GM13977 (cell line): ENCODE measurements around the gene S100A10.
A peak's percentile ranks its signal among the peaks of the same experiment; 100 is the strongest.

Experiments
- DNase-seq: peaks from one replicate; pipeline ENCODE4 v3.0.0; 2012; ENCODE audit warnings: low spot score
- CTCF ChIP-seq: IDR thresholded peaks from 2 replicates; pipeline ENCODE4 v1.5.1; 2012; ENCODE audit warnings: mild to moderate bottlenecking, control low read depth; ENCODE audit not compliant: insufficient read depth; ENCODE audit errors: extremely low read depth, missing control alignments
- in situ Hi-C: fragments of 300-500 bp; cut with MboI; formaldehyde crosslinking; loops from one replicate; pipeline ENCODE4 v1.12.0; 2022; ENCODE audit warnings: low sequenced_read_pairs, low pct_unique_long_range_greater_than_20kb, mixed read lengths, inconsistent platforms; ENCODE audit not compliant: unreplicated experiment

The S100A10 gene

GRCh38 chr1:152035539-152036266 lies 42.0 kb upstream of the S100A10 start:
- no peak for TF ChIP-seq CTCF
- in situ Hi-C loops = no loop called here
- DNase-seq = no peak

- peak; percentile 50 for TF ChIP-seq CTCF
- DNase-seq = peak; percentile 73
- in situ Hi-C loops = no loop called here
Observed at GRCh38 chr1:152034654-152035538, 41.2 kb upstream of the S100A10 start.

- TF ChIP-seq CTCF = no peak
- peak; percentile 22 for DNase-seq
- in situ Hi-C loops = no loop called here
Observed at GRCh38 chr1:152034324-152034653, 40.6 kb upstream of the S100A10 start.

- in situ Hi-C loops = no loop called here
- no peak for DNase-seq
- TF ChIP-seq CTCF = no peak
Observed at GRCh38 chr1:152029929-152030211, 36.2 kb upstream of the S100A10 start.

- no peak for TF ChIP-seq CTCF
- in situ Hi-C loops = no loop called here
- no peak for DNase-seq
Observed at GRCh38 chr1:152029144-152029928, 35.7 kb upstream of the S100A10 start.

- TF ChIP-seq CTCF = no peak
- in situ Hi-C loops = no loop called here
- DNase-seq = no peak
Observed at GRCh38 chr1:152026895-152027294, 33.2 kb upstream of the S100A10 start.
